GM21576 (cell line): Measurements from ENCODE around the gene GNAI2.
"Not testable (repeated sequence)": the region's sequence is repeated elsewhere in the genome, so short reads cannot be mapped to it uniquely, and the experiment has no call there.

Experiments
- ATAC-seq: cut with Tn5 transposase; IDR thresholded peaks from one replicate; pipeline ENCODE4 v1.9.1; 2021; ENCODE audit warnings: mild to moderate bottlenecking, moderate library complexity; ENCODE audit not compliant: unreplicated experiment

GNAI2 gene

DNA sequence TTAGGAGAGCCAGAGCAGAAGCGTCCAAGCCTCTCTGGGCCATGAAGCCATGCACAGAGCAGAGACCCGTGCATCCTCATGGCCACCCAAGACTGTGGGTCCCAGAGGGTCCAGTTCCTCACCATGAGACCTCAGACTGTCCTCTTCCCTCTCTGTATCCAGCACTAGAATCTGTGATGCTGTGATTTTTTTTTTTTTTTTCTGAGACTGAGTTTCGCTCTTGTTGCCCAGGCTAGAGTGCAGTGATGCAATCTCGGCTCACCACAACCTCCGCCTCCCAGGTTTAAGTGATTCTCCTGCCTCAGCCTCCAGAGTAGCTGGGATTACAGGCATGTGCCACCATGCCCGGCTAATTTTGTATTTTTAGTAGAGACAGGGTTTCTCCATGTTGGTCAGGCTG is 8.8 kb downstream of the GNAI2 start:
- ATAC-seq = not testable (repeated sequence)

DNA sequence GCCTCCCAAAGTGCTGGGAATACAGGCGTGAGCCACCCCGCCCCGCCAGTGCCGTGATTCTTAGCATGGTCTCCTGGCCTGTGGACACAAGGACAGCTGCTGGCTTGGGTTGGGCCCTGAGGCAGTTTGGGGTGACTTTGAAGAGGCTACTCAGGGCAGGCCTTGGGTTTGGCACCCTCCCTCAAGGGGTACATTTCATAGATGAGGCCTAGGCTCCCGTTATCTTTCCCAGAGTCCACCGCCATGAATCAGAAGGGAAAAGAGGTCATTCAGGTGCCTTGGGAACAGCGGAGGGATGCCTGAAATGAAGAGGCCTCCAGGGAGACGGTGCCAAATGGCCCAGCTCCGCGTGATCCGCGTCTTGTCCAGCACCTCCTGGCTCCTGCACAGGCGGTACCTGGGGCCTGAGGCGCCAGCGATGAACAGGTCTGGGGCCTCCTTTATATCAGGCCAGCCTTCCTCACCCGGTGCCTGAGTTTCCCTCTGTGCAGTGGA is 9.3 kb downstream of the GNAI2 start:
- no peak for ATAC-seq

DNA sequence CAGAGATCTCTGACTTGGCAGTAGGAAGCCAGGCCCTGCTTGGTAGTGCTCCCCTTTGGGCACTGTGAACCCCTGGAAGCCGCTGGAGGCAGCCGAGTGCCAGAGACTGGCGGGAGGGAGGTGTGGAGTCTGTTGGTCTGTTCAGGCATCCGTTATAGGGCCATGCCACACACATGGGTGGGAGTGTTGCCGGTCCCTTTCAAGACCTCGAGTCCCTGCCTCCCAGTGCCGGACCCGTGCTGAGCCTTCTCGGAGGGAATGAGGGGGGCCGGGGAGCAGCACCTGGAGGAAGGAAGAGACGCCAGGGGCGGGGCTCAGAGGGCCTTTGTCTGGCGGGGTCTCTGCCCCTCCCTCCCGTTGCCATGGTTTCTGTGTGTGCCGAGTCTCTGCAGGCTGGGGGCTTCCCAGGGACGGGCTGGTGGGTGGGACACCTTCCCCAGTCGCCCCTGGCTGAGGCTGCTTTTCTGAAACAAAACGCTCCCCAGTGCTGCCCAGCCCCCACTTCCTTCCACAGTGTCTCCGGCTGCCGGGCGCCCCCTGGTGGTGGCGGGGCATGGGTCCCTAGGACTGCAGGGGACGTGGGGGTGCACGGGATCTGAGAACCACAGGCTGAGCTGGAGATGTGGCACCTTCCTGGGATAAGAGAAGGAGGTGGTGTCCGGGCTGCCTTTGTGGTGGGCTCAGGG is 10.0 kb downstream of the GNAI2 start:
- peak; percentile 53 for ATAC-seq

DNA sequence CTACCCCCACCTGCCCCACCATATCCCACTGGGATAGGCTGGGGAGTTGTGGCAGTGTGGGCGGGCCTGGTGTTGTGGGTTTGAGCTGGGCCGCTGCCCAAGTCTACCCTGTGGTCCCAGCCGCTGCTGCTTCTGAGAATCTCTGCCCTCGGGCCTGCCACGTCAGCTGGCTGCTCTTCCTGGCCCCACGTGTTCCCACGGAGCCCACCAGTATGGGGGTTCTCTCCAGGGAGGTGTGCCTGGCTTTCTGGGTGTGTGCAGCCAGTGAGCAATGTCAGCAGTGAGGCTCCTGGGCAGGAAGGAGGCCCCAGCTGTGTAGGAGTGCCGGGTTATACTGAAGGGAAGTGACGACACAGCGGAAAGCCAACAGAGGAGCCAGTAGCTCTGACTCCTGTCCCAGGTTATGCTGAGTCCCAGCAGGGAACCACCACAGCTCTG is 10.5 kb downstream of the GNAI2 start:
- peak; percentile 46 for ATAC-seq

DNA sequence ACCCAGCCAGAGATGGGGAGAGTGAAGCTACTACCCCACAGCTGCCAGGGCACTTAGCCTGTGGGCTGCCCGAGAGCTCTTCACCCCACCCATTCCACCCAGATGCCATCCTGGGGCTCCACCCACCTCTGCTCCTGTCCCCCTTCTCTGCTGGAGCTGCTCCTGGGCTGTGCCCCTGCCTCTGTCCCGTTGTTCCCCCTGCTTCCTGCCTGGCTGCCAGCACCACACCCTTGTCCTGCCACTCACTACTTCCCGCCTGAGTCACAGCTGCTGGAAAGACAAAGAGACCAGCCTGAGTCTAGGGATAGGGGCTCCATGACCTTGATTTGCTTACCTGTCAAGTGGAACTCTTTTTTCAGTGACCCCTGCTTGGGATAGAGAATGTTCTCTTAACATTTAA is 12.4 kb downstream of the GNAI2 start:
- no peak for ATAC-seq

DNA sequence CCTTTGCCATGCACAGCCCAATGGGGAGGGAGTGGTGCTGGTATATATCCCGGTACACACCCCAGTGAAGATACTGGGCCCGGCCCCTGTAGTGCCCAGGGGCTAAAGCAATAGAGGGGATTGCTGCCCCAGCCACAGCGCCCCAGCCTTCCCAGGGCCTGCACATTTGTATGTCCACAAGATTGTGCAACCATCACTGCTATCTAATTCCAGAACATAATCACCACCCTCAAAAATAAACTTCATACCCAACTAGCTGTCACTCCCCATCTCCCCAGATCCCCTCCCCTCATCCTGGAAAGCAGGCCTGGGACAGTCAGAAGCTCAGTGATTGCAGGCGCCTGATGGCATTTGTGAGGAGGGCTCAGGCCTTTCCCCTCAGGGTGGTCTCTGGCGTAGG is 13.5 kb downstream of the GNAI2 start:
- no peak for ATAC-seq

DNA sequence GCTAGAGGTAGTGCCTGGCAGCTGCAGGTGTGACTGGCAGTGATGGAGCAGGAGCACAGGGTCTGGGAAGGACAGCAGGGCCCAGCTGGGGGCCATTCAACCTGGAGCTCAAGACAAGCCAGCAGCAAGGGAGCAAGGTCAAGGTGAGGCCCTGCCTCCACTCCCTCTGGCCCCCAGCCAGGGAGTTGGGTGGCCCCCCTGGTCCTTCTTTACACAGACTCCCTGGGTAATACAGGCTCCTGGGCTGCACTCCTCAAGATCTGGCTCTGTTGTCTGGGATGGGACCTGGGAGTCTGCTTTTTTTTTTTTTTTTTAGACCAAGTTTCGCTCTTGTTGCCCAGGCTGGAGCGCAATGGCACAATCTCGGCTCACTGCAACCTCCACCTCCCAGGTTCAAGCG is 14.5 kb downstream of the GNAI2 start:
- ATAC-seq = no peak

DNA sequence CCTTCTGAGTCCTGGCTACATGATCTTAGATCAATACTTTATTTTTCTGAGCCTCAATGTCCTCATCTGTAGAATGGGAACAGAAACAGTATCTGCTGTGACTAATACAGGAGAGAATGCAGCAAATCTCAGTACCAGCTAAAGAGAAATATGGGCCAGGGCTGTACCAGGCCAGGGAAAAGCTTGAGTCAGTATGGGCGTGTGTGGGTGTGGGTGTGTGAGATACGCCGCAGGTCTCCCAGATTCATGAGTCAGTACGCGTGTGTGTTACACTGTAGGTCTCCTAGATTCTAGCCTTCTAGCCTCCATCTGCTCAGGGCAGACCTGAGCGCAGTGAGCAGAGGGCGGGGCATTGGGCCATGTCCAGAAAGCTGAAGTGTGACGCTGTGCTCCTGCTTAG is 15.2 kb downstream of the GNAI2 start:
- ATAC-seq = no peak

DNA sequence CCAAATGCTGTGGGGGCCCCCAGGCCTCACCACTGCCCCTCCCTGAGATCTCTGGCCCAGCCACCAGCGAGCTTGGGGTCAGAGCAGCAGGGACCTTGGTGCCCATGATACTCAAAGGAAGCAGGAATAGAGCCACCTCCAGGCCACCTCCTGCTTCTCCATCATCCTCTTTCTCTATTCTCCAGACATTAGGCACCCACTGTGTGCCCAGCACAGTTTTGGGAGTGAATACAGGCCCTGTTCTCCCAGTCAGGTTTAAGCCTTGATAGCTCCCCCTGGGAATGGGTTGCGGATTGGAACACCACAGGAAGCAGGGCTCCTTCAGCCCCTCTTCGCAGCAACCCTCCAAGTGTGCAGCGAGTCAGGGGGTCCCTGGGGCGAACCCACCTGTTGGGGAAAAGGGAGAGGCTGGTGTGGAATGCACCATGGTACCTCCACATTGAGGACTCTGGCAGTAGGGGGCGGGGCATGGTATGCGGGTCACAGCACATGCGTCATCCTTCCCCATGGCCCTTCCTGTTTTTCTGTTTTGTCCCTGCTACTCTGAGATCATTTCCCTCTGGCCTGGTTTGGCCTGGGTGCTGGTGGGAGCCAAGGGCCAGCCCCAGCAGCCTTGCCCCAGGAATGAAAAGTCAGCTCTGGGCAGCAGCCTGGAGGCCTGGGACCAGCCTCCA is 18.7 kb downstream of the GNAI2 start:
- no peak for ATAC-seq

DNA sequence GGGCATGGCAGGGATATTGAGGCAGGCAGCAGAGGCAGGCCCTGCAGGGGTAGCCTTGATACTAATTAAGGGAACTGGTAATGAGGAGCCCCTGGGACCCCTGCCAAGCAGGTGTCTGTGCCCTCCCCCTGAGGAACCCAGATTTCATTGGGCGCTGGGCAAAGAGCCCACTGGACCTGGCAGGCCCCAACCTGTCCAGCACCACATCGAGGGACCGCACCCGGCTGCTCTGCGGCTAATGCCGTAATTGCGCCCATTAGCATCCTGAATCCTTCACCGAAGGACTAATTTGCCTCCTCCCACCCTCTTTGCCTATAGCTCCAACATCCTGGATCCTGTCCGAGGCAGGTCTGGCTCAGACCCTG is 19.2 kb downstream of the GNAI2 start:
- no peak for ATAC-seq

DNA sequence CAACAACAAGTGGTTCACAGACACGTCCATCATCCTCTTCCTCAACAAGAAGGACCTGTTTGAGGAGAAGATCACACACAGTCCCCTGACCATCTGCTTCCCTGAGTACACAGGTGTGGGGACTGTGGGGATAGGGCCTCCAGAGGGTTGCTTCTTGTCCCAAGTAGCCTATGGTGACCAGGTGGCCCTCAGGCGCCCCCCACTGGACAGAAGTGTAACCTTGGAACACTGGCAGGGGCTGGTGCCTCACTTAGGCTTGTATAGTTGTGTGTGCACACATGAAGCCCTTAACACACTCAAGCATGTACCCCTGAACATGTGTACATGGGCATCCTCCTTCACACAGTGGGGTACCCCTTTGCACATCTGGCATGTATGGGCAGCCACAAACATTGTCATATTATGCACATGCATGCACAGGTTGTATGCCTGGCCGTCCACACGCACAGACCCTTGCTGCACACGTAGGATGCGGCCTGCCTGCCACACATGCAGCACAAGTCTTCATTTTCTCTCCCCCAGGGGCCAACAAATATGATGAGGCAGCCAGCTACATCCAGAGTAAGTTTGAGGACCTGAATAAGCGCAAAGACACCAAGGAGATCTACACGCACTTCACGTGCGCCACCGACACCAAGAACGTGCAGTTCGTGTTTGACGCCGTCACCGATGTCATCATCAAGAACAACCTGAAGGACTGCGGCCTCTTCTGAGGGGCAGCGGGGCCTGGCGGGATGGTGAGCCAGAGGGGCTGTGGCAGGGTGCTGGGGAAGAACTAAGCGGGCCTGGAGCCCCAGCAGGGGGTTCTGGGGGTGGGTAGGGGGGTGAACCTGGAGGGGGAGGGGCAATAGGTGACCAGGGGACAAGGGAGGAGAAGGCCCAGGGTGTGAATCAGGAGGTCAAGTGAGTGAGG is 21.2 kb downstream of the GNAI2 start:
- no peak for ATAC-seq

DNA sequence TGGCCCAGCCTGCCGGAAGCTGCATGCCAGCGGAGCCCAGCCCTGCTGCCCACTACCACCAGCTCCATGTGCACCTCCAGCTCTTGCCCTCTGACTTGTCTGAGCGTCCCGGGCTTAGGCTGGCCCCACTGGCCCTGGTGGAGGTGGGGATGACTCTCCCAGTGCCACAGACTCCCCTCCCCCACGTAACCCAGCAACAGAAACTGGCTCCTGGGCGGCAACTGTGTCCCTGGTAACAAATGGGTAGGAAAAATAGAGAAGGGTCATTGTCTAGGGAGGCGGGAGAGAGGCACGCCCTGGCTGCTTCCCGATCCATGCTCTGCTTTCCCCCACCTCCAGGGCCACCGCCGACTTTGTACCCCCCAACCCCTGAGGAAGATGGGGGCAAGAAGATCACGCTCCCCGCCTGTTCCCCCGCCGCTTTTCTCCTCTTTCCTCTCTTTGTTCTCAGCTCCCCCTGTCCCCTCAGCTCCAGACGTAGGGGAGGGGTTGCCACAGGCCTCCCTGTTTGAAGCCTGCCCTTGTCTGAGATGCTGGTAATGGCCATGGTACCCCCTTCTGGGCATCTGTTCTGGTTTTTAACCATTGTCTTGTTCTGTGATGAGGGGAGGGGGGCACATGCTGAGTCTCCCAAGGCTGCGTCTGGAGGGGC is 22.2 kb downstream of the GNAI2 start:
- ATAC-seq = no peak

DNA sequence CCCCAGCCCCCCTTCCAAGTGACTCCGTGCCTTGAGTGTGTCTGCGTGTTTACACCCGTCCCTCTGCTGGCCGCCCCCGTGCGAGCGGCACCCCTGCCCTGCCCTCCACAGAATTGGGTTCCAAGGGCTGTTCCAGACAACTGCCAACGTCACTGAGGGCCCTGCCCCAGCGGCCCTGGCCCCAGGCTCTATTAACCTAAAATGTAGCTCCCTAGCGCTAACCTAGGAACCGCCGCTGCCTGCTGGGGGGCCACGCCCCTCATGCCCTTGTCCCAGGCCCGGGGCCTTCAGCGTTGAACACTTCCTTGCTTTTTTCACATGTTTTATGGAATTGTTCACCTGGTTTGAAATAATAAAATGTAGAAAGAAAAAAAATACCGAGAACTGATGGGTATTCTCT is 23.0 kb downstream of the GNAI2 start:
- ATAC-seq = no peak

DNA sequence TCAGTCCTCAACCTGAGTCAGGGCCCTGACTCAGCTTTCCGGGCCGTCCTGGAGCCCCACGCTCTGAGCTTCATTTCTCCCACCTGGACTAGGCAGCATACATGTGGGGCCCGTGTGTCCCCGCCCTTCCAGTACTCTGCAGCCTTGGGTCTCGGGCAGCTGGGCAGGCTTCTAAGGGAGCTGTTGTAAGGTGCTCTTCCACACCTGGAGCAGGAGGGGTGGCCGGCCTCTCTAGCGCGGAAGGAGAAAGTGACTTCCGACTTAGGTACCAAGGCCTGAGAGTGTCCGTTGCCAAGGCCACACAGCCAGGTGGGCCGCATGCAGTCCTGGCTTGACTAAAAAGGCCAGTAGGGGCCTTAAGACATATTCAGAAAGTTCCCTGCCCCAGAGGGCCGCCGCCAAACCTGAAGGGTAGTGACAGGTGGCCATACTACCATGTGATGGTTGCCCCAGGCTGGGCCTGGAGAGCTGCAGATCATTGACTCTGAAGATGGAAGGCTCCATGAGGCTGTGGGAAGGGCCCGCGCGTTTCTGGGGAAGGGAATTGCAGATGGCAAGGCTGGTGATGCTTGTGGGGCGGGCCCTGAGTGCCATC is 23.5 kb downstream of the GNAI2 start:
- peak; percentile 24 for ATAC-seq

DNA sequence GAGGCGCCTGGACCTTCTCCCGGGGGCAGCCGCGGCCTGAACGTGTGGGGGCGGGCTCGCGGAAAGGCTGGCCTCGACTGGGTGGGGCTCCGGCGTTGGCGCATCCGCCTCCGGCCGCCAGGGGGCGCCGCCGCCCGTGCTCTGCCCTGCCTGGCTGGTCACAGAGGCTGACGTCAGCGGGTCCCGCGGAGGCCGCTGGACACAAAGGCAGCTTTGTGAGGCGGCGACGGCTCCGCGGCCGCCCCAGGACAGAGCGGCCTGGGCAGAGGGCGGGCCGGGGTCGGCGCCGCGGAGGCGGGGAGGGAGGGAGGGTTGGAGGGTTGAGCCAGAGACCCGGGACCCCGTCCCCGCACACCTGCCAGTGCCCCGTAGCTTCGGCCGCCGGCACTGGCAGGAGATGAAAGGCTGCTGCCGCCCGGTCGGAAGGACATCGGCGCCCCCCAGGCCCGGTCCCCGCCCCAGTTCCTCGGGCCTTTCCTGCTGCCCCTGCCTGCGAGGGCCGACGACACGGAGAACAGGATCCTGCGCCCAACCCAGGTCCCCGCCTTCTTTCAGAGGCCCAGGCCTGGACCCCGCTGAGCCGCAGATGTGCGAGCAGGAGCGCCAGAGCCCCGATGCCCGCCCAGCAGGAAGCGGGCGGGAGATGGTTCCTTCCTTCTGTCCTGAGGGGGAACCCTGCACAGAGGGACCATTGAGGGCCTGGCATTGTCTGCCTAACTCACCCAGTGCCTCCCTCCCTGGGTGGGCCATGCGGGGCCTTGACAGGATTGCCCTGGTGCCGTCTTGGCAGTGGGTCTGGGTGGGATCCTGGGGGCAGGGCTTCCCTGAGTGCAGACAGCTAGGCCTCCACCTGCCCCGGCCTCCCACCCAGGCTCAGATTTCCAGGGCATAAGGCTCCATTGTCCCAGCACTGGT is 24.3 kb downstream of the GNAI2 start:
- ATAC-seq = peak; percentile 87

DNA sequence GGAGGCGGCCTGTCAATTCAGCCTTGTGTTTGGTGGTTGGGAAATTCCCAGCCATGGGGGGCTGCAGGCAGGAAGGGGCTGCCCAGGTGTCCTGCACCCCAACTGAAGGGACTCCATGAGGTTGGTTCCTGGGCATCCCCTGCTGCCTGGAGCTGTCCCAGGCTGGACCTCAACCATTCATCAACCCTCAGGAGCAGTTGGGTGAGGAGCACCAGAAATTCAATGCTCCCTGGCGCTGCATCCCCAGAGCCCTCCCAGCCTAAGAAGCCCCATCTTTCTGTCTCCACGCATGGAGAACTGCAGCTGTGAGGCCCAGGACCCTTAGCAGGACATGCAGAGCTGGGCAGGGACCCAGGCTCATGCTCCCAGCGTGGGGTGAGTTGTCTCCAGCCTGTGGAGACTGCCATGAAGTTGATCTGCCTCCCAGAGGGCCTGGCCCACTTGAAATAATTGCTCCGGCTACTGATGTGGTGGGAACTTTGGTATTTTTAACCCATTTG is 25.0 kb downstream of the GNAI2 start:
- ATAC-seq = no peak

DNA sequence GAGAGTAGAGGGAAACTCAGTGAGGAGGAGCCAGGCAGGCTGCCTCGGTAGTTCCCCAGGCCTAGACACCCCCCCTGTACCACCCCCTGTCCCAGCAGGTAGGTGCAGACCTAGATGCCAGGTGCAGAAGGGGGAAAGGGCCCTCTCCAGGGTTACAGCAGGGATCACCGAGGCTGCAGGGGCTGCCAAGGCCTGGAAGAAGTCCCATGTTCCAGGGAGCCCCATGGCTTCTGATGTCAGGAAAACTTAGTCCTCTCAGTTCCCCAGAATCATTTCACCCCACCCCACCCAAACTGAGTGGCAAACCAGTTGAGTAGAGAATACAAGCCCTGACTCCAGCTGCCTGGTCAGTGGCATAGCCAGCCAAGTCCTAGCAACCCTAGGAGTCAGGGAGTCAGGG is 25.5 kb downstream of the GNAI2 start:
- ATAC-seq = no peak

DNA sequence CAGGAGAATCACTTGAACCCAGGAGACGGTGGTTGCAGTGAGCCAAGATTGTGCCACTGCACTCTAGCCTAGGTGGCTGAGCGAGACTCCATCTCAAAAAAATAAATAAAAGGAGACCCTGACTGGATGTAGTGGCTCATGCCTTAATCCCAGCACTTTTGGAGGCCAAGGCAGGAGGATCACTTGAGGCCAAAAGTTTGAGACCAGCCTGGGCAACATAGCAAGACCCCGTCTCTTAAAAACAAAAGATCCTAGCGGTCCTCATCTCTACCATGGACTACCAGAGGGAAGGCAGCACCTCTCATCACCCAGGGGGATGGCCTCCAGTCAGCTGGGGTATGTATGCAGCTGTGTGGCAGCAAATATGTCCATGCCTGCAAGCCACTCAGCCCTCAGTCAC is 26.2 kb downstream of the GNAI2 start:
- not testable (repeated sequence) for ATAC-seq

DNA sequence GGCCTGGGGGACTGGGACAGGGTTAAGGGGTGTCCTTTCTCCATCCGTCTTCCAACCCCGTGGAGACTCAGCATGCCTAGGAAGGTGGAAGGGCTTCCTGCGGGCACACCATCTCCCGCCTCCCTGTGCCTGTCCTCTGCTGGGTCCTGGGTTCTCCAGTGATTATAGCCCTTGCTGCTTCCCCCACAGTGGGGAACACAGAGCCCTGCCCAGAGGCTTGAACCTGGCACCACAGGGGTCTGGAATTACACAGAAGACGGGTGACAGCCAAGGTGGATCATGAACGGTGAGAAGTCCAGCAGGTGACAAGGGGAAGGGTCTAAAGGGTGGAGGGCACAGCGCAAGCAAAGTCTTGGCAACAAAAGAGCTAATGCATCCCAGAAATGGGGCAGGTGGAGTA is 26.8 kb downstream of the GNAI2 start:
- no peak for ATAC-seq
